HuH-7 (cell line): ENCODE results near the gene CHEK2.
A peak's percentile ranks its signal among the peaks of the same experiment; 100 is the strongest.
"Not testable (repeated sequence)": the region's sequence is repeated elsewhere in the genome, so short reads cannot be mapped to it uniquely, and the experiment has no call there.

ENCODE experiments used
- DNase-seq: peaks from one replicate; pipeline ENCODE4 v3.0.0; 2011; ENCODE audit warnings: low spot score

CHEK2 gene

GRCh38 chr22:28741200-28741784, 328 bp downstream of the CHEK2 start:
- no peak for DNase-seq

- not testable (repeated sequence) for DNase-seq
Measured at GRCh38 chr22:28738876-28739275, 2.7 kb downstream of the CHEK2 start.

GRCh38 chr22:28737701-28738100, 3.9 kb downstream of the CHEK2 start:
- DNase-seq = no peak

GRCh38 chr22:28736301-28737155, 5.1 kb downstream of the CHEK2 start:
- DNase-seq = no peak

GRCh38 chr22:28734393-28734792, 7.2 kb downstream of the CHEK2 start:
- DNase-seq = no peak

GRCh38 chr22:28730179-28730578, 11.4 kb downstream of the CHEK2 start:
- DNase-seq = no peak

- DNase-seq = no peak
Measured at GRCh38 chr22:28728621-28729313, 12.9 kb downstream of the CHEK2 start.

- DNase-seq = no peak
Measured at GRCh38 chr22:28728002-28728401, 13.6 kb downstream of the CHEK2 start.

GRCh38 chr22:28718044-28718443, 23.6 kb downstream of the CHEK2 start:
- no peak for DNase-seq

- DNase-seq = no peak
Measured at GRCh38 chr22:28716686-28717085, 24.9 kb downstream of the CHEK2 start.

GRCh38 chr22:28715611-28716010, 26.0 kb downstream of the CHEK2 start:
- no peak for DNase-seq

- DNase-seq = no peak
Measured at GRCh38 chr22:28714043-28714628, 27.5 kb downstream of the CHEK2 start.

- DNase-seq = peak; percentile 26
Measured at GRCh38 chr22:28711820-28712777, 29.5 kb downstream of the CHEK2 start.

- no peak for DNase-seq
Measured at GRCh38 chr22:28711341-28711740, 30.3 kb downstream of the CHEK2 start.

GRCh38 chr22:28710576-28711191, 30.9 kb downstream of the CHEK2 start:
- no peak for DNase-seq

- no peak for DNase-seq
Measured at GRCh38 chr22:28710107-28710506, 31.5 kb downstream of the CHEK2 start.

GRCh38 chr22:28706845-28707244, 34.8 kb downstream of the CHEK2 start:
- no peak for DNase-seq

- DNase-seq = no peak
Measured at GRCh38 chr22:28703436-28703835, 38.2 kb downstream of the CHEK2 start.

GRCh38 chr22:28702891-28703290, 38.7 kb downstream of the CHEK2 start:
- DNase-seq = no peak

GRCh38 chr22:28693041-28693760, 48.4 kb downstream of the CHEK2 start:
- not testable (repeated sequence) for DNase-seq
